ENCODE data around the gene METTL24.
"Not testable (repeated sequence)": the region's sequence is repeated elsewhere in the genome, so short reads cannot be mapped to it uniquely, and the experiment has no call there.

METTL24 gene

GRCh38 chr6:110360676-110361075 is 2.5 kb upstream of the METTL24 start:
- no peak for DNase-seq (ENCODE audit: low spot score)

GRCh38 chr6:110359556-110359955 is 1.4 kb upstream of the METTL24 start:
- DNase-seq (ENCODE audit: low spot score): no peak

- no peak for DNase-seq (ENCODE audit: low spot score)
These were observed 508 bp upstream of the METTL24 start for GRCh38 chr6:110358553-110359160.

- no peak for DNase-seq (ENCODE audit: low spot score)
These were observed 868 bp downstream of the METTL24 start for GRCh38 chr6:110357298-110357663.

GRCh38 chr6:110356778-110357177 is 1.4 kb downstream of the METTL24 start:
- DNase-seq (ENCODE audit: low spot score): no peak

GRCh38 chr6:110355727-110356126 is 2.4 kb downstream of the METTL24 start:
- no peak for DNase-seq (ENCODE audit: low spot score)

- no peak for DNase-seq (ENCODE audit: low spot score)
These were observed 3.1 kb downstream of the METTL24 start for GRCh38 chr6:110355022-110355421.

- DNase-seq (ENCODE audit: low spot score): no peak
These were observed 4.0 kb downstream of the METTL24 start for GRCh38 chr6:110354153-110354552.

- DNase-seq (ENCODE audit: low spot score): no peak
These were observed 4.6 kb downstream of the METTL24 start for GRCh38 chr6:110353457-110354001.

- no peak for DNase-seq (ENCODE audit: low spot score)
These were observed 5.4 kb downstream of the METTL24 start for GRCh38 chr6:110352563-110353262.

- no peak for DNase-seq (ENCODE audit: low spot score)
These were observed 6.2 kb downstream of the METTL24 start for GRCh38 chr6:110351986-110352385.

GRCh38 chr6:110351546-110351945 is 6.6 kb downstream of the METTL24 start:
- DNase-seq (ENCODE audit: low spot score): no peak

- not testable (repeated sequence) for DNase-seq (ENCODE audit: low spot score)
These were observed 7.6 kb downstream of the METTL24 start for GRCh38 chr6:110350593-110350992.

GRCh38 chr6:110348961-110349690 is 9.0 kb downstream of the METTL24 start:
- DNase-seq (ENCODE audit: low spot score): no peak

GRCh38 chr6:110345025-110345424 is 13.1 kb downstream of the METTL24 start:
- DNase-seq (ENCODE audit: low spot score): no peak

- no peak for DNase-seq (ENCODE audit: low spot score)
These were observed 15.4 kb downstream of the METTL24 start for GRCh38 chr6:110342759-110343158.

GRCh38 chr6:110341663-110342596 is 16.2 kb downstream of the METTL24 start:
- DNase-seq (ENCODE audit: low spot score): no peak

GRCh38 chr6:110341067-110341466 is 17.1 kb downstream of the METTL24 start:
- no peak for DNase-seq (ENCODE audit: low spot score)

GRCh38 chr6:110340392-110340965 is 17.7 kb downstream of the METTL24 start:
- DNase-seq (ENCODE audit: low spot score): no peak

- DNase-seq (ENCODE audit: low spot score): no peak
These were observed 19.2 kb downstream of the METTL24 start for GRCh38 chr6:110338820-110339470.

GRCh38 chr6:110337486-110337885 is 20.7 kb downstream of the METTL24 start:
- no peak for DNase-seq (ENCODE audit: low spot score)

All from COLO829 (cell line).